HCT116 (cell line): Measurements from ENCODE around the gene INS. TPM values are rescaled to one million over a fixed set of nuclear protein-coding genes. Genes with fewer than 3 reads are reported as not detected.

ENCODE experiments used
- ATAC-seq: fragments of 200-7000 bp; cut with Tn5 transposase; 2 replicates; pipeline ENCODE4 v1.9.1; 2020; ENCODE audit warnings: mild to moderate bottlenecking, moderate library complexity
- BruUV-seq: library from RNA; stranded (reverse); fragments of 400-500 nt; replicated peaks from 2 replicates; lab custom pipeline; 2021; lab: Mats Ljungman, UMichigan
- CTCF ChIA-PET: fragments of 300-600 bp; sonication (Branson Sonifier 250); formaldehyde crosslinking; loops from one replicate; lab custom pipeline; 2021; ENCODE audit warnings: antibody characterized with exemption; lab: Charles Lee
- POLR2A ChIA-PET: fragments of 300-600, 350-600 bp; sonication (Branson Sonifier 250); formaldehyde crosslinking; loops from one replicate; lab custom pipeline; 2021; ENCODE audit warnings: antibody characterized with exemption; lab: Charles Lee
- RAD21 ChIA-PET, 2 experiments: fragments of 300-600 bp; sonication (Branson Sonifier 250); formaldehyde crosslinking; loops; one replicate each; lab custom pipeline; 2023; ENCODE audit warnings: low total read pairs in 2 of 2; ENCODE audit not compliant: uncharacterized antibody in 2 of 2, unreplicated experiment in 2 of 2, low non-redundant PET in 1 of 2; lab: Charles Lee
- DNase-seq: peaks from one replicate; pipeline ENCODE4 v3.0.0-alpha.2; 2010; ENCODE audit warnings: low read depth, low spot score
- H2AFZ ChIP-seq: fragments of 200-600 bp; shearing (Covaris generic), sonication (generic); 2 replicates; pipeline ENCODE4 v1.6.1; 2017; ENCODE audit warnings: low read depth, mixed run types, mixed read lengths, antibody characterized with exemption, low read length; ENCODE audit not compliant: poor library complexity, severe bottlenecking
- H3K27ac ChIP-seq: 2 replicates; pipeline ENCODE4 v1.5.1; 2012; ENCODE audit warnings: low read depth, low read length
- H3K27me3 ChIP-seq: fragments of 200-600 bp; sonication (generic); 2 replicates; pipeline ENCODE4 v1.6.1; 2016; ENCODE audit warnings: mixed run types, low read length, mixed read lengths; ENCODE audit not compliant: insufficient read depth
- H3K36me3 ChIP-seq, 2 experiments: fragments of 200-500 bp in 1 of 2; fragments of 200-600 bp in 1 of 2; sonication (Bioruptor generic) in 1 of 2; sonication (generic) in 1 of 2; 2 replicates each; pipeline versions ENCODE4 v1.5.1 to v1.6.1; 2014 to 2016; ENCODE audit warnings: low read length in 2 of 2, inconsistent platforms in 1 of 2, mixed read lengths in 1 of 2, mixed run types in 1 of 2; ENCODE audit not compliant: insufficient read depth in 2 of 2, control insufficient read depth in 1 of 2
- H3K4me1 ChIP-seq, 2 experiments: fragments of 200-600 bp in 1 of 2; sonication (generic) in 1 of 2; 2 replicates each; pipeline versions ENCODE4 v1.5.1 to v1.6.1; 2012 to 2017; ENCODE audit warnings: low read length in 2 of 2, inconsistent platforms in 1 of 2, mild to moderate bottlenecking in 1 of 2, mixed read lengths in 1 of 2, mixed run types in 1 of 2, moderate library complexity in 1 of 2; ENCODE audit not compliant: insufficient read depth in 2 of 2, control insufficient read depth in 1 of 2
- H3K4me2 ChIP-seq: fragments of 200-600 bp; sonication (generic); 2 replicates; pipeline ENCODE4 v1.6.1; 2017; ENCODE audit warnings: mixed run types, low read length, mixed read lengths
- H3K4me3 ChIP-seq, 2 experiments: fragments of 200-600 bp in 1 of 2; sonication (generic) in 1 of 2; replicated peaks in 1 of 2; 2 replicates each; pipeline ENCODE4 v1.5.1; 2011 to 2016; ENCODE audit warnings: low read length in 2 of 2, control low read depth in 1 of 2, low read depth in 1 of 2, mild to moderate bottlenecking in 1 of 2, mixed read lengths in 1 of 2, mixed run types in 1 of 2
- H3K79me2 ChIP-seq: fragments of 200-600 bp; sonication (generic); 2 replicates; pipeline ENCODE4 v1.6.1; 2017; ENCODE audit warnings: mild to moderate bottlenecking, mixed run types, low read length, moderate library complexity, mixed read lengths; ENCODE audit not compliant: insufficient read depth
- H3K9ac ChIP-seq: fragments of 200-600 bp; sonication (generic); 2 replicates; pipeline ENCODE4 v1.6.1; 2016; ENCODE audit warnings: low read length, mixed read lengths
- H3K9me2 ChIP-seq: fragments of 200-600 bp; sonication (generic), shearing (Covaris generic); 2 replicates; pipeline ENCODE4 v1.6.1; 2017; ENCODE audit warnings: mixed run types, mild to moderate bottlenecking, moderate library complexity; ENCODE audit not compliant: insufficient read depth
- H3K9me3 ChIP-seq, 2 experiments: fragments of 200-500 bp in 1 of 2; fragments of 200-600 bp in 1 of 2; sonication (Bioruptor generic) in 1 of 2; sonication (generic) in 1 of 2; 2 replicates each; pipeline ENCODE4 v1.6.1; 2014 to 2017; ENCODE audit warnings: low read length in 2 of 2, mixed read lengths in 2 of 2, inconsistent platforms in 1 of 2, low read depth in 1 of 2, mild to moderate bottlenecking in 1 of 2, mixed run types in 1 of 2, moderate library complexity in 1 of 2; ENCODE audit not compliant: control insufficient read depth in 1 of 2, insufficient read depth in 1 of 2
- H4K20me1 ChIP-seq: fragments of 200-600 bp; sonication (generic), shearing (Covaris generic); 2 replicates; pipeline ENCODE4 v1.6.1; 2017; ENCODE audit warnings: mixed run types, mild to moderate bottlenecking, moderate library complexity; ENCODE audit not compliant: insufficient read depth
- ATF3 ChIP-seq: IDR thresholded peaks from 2 replicates; pipeline ENCODE4 v1.6.1; 2012
- EZH2 ChIP-seq: fragments of 200-600 bp; sonication (generic); IDR thresholded peaks from 2 replicates; pipeline ENCODE4 v1.6.1; 2017; ENCODE audit warnings: antibody characterized with exemption, mixed run types
- MAX ChIP-seq: IDR thresholded peaks from 2 replicates; pipeline ENCODE4 v1.6.1; 2012
- SIN3A ChIP-seq: IDR thresholded peaks from 2 replicates; pipeline ENCODE4 v1.6.1; 2012; ENCODE audit warnings: low read depth
- SRF ChIP-seq: IDR thresholded peaks from 2 replicates; pipeline ENCODE4 v1.6.1; 2012; ENCODE audit warnings: low read depth
- YY1 ChIP-seq: IDR thresholded peaks from 2 replicates; pipeline ENCODE4 v1.6.1; 2011; ENCODE audit warnings: low read length, low read depth, moderate library complexity, mild to moderate bottlenecking; ENCODE audit not compliant: insufficient replicate concordance; ENCODE audit errors: extremely low read depth
- ZBTB33 ChIP-seq: IDR thresholded peaks from 2 replicates; pipeline ENCODE4 v1.6.1; 2011; ENCODE audit warnings: mild to moderate bottlenecking, low read length, moderate library complexity; ENCODE audit not compliant: insufficient replicate concordance; ENCODE audit errors: extremely low read depth
- intact Hi-C: fragments of 100-400 bp; cut with micrococcal nuclease; formaldehyde crosslinking; loops from 2 replicates; pipeline ENCODE4 v1.10.0; 2022
- total RNA-seq: library from RNA; stranded (reverse); gene quantifications from one replicate; pipeline ENCODE4 v1.2.1, GENCODE V29; 2021; ENCODE audit not compliant: unreplicated experiment

Gene INS
- total RNA-seq, 1 experiment from 2014 or later = 0.44 TPM

GRCh38 chr11:2191883-2192282 lies 30.9 kb upstream of the INS start:
- POLR2A ChIA-PET = no interaction called here
- H3K4me1 ChIP-seq = peaks cover 0 to 14% of the 10 kb centered on the region in 2 experiments; a peak in 1 of 4 replicates

More at GRCh38 chr11:2191883-2192282, 30.9 kb upstream of the INS start:
- H3K36me3 ChIP-seq = no peaks in the 10 kb centered on the region
- intact Hi-C loops = loop anchor here (10.0 kb wide), 1 partner anchor 343 kb away; no protein-coding TSS in a partner anchor
- no peak overlapping the region for H2AFZ ChIP-seq
- H3K27ac ChIP-seq = no peak overlapping the region
- H3K9me3 ChIP-seq = no peaks in the 10 kb centered on the region
- no peaks in the 10 kb centered on the region for H3K27me3 ChIP-seq
- no peak overlapping the region for H3K4me2 ChIP-seq
- no peak overlapping the region for H3K4me3 ChIP-seq
- no peak for ATAC-seq
- ChIA-PET RAD21 (no interaction called here), CTCF (no interaction called here)
- H3K9me2 ChIP-seq = no peaks in the 10 kb centered on the region
- no TSS peak for BruUV-seq
- H3K9ac ChIP-seq = no peak overlapping the region
- TF ChIP-seq EZH2 = no peak
- TF ChIP-seq ATF3 = no peak
- TF ChIP-seq MAX = no peak
- no peak for TF ChIP-seq ZBTB33
- no peak for TF ChIP-seq YY1
- TF ChIP-seq SIN3A = no peak
- no peak for TF ChIP-seq SRF
- TF ChIP-seq, all 23 proteins: peak for 0
- Histone ChIP-seq H4K20me1 (no peaks in the 10 kb centered on the region), H3K79me2 (no peaks in the 10 kb centered on the region)
- no peak for DNase-seq
